Skeletal muscle satellite cell (primary cell): Measurements from ENCODE around the gene DDX47. TPM values are rescaled to one million over a fixed set of nuclear protein-coding genes. Genes with fewer than 3 reads are reported as not detected.

ENCODE experiments used
- H3K27me3 ChIP-seq: 2 replicates; pipeline ENCODE4 v1.7.0; 2013; ENCODE audit warnings: low read length; ENCODE audit not compliant: control insufficient read depth, insufficient read depth
- H3K36me3 ChIP-seq: 2 replicates; pipeline ENCODE4 v1.7.0; 2013; ENCODE audit warnings: mild to moderate bottlenecking, control low read depth, low read length; ENCODE audit not compliant: insufficient read depth
- H3K4me1 ChIP-seq: 2 replicates; pipeline ENCODE4 v1.7.0; 2013; ENCODE audit warnings: low read length; ENCODE audit not compliant: control insufficient read depth, insufficient read depth
- H3K4me2 ChIP-seq: 2 replicates; pipeline ENCODE4 v1.7.0; 2013; ENCODE audit warnings: mild to moderate bottlenecking, low read length
- H3K4me3 ChIP-seq: 2 replicates; pipeline ENCODE4 v1.7.0; 2013; ENCODE audit warnings: low read length
- H3K9ac ChIP-seq: 2 replicates; pipeline ENCODE4 v1.7.0; 2013; ENCODE audit warnings: mild to moderate bottlenecking, low read depth, low read length, moderate library complexity
- H3K9me3 ChIP-seq: replicated peaks from 2 replicates; pipeline ENCODE4 v1.7.0; 2013; ENCODE audit warnings: mild to moderate bottlenecking, control low read depth, low read length
- total RNA-seq: library from RNA; depleted of rRNA; stranded (reverse); fragments of >200 nt; gene quantifications from 2 replicates; pipeline ENCODE4 v1.2.3, GENCODE V29; 2012; rRNA removed

Gene DDX47
- 72.8 and 86.7 TPM in 2 replicates for total RNA-seq

DNA sequence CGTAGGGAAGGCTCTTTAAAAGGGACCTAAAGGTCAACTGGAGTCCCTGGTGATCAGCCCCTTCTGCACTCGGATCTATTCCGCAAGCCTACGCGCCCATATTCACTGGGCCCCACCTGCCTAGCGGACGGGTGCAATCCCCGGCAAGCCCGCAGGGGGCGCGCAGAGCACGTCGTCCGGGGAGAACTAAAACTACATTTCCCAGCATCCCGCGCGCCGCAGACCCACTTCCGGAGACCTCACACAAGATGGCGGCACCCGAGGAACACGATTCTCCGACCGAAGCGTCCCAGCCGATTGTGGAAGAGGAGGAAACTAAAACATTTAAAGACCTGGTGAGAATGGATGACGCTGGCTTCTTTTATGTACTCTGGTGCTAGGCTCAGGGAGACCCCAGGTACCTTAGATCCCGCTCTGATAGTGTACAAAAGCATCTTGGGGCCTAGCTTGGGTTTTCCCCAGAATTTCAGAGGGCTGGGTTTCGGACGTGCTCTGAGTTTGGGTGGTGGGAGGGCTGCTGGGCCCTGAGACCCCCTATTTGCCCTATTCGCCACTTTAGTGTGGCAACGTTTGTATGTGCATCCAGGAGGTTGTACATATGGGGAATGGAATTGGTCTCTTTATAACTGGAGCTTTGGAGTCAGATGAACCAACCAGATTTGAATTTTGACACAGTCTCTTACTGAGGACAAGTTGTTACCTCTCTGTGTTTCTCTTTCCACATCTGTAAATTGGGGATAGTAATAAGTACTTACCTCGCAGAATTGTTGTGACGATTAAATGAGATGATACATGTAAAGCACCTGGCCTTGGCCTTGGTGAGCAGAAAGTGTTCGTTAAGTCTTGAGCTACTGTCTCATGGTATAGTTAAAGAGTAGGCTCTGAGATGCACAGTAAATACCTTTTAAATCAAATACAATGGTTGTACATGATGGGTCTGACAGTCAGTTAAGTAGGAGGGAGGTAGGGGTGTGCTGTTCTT is at the start of gene DDX47:
Gene DDX47 (plus strand): TSS at position 227 of the 982 bp plus-strand sequence. CDS start 22 bp downstream, at position 249.
- H3K4me1 ChIP-seq: peaks cover 15% of the 10 kb centered on the region
- no peaks in the 10 kb centered on the region for H3K9me3 ChIP-seq
- H3K36me3 ChIP-seq: peaks cover 32% of the 10 kb centered on the region
- H3K9ac ChIP-seq: peak within 1 kb of the TSS; percentile 96
- H3K27me3 ChIP-seq: no peaks in the 10 kb centered on the region
- peak within 1 kb of the TSS; percentile 91 for H3K4me3 ChIP-seq
- peak within 1 kb of the TSS; percentile 81 for H3K4me2 ChIP-seq

DNA sequence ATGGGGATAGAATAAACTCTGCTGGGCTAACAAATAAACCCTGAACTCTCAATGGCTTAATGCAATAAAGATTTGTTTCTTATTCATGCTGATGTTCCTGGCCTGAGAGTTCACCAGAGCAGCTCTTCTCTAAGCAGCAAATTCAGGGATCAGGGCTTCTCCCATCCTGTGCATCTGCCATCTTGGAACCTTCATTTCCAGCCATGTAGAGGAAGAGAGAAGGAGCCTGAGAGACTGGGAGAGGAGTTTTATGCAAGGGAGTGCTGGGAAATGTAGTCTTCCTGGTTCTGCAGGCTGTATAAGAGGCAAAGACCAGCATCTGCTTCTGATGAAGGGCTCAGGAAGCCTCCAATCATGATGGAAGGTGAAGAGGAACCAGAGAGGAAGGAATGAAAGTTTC is 48.3 kb upstream of the DDX47 start:
- Histone ChIP-seq H3K9ac (no peak overlapping the region), H3K9me3 (no peaks in the 10 kb centered on the region), H3K4me3 (no peak overlapping the region), H3K27me3 (no peaks in the 10 kb centered on the region), H3K4me2 (no peak overlapping the region), H3K36me3 (no peaks in the 10 kb centered on the region), H3K4me1 (no peaks in the 10 kb centered on the region)

DNA sequence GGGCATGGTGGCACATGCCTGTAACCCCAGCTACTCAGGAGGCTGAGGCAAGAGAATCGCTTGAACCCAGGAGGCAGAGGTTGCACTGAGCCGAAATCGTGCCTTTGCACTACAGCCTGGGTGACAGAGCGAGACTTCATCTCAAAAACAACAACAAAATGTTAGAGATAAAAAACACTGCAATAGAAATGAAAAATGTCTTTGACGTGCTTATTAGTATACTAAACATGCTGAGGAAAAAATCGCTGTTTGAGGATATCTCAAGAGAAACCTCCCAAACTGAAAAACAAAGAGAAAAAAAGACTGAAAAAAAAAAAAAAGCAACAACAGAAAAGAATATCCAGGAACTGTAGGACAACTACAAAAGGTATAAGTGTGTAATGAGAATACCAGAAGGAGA is 42.9 kb upstream of the DDX47 start:
- no peak overlapping the region for H3K9ac ChIP-seq
- H3K36me3 ChIP-seq: no peaks in the 10 kb centered on the region
- no peaks in the 10 kb centered on the region for H3K4me1 ChIP-seq
- no peak overlapping the region for H3K4me3 ChIP-seq
- no peaks in the 10 kb centered on the region for H3K9me3 ChIP-seq
- no peaks in the 10 kb centered on the region for H3K27me3 ChIP-seq
- H3K4me2 ChIP-seq: no peak overlapping the region

DNA sequence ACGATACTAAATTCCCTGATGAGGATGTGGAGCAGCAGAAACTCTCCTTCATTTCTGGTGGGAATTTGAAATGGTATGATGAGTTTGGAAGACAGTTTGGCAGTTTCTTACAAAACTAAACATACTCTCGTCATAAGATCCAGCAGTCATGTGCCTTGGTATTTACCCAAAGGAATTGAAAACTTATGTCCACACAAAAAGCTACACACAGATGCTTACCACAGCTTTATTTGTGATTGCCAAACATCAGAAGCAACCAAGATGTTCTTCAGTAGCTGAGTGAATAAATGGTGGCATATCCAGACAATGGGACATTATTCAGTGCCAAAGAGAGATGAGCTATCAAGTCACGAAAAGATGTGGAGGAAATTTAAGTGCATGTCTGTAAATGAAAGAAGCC is 38.4 kb upstream of the DDX47 start:
- H3K9ac ChIP-seq: no peak overlapping the region
- no peak overlapping the region for H3K4me2 ChIP-seq
- peaks cover 12% of the 10 kb centered on the region for H3K4me1 ChIP-seq
- H3K27me3 ChIP-seq: no peaks in the 10 kb centered on the region
- H3K4me3 ChIP-seq: no peak overlapping the region
- H3K36me3 ChIP-seq: no peaks in the 10 kb centered on the region
- H3K9me3 ChIP-seq: no peaks in the 10 kb centered on the region

DNA sequence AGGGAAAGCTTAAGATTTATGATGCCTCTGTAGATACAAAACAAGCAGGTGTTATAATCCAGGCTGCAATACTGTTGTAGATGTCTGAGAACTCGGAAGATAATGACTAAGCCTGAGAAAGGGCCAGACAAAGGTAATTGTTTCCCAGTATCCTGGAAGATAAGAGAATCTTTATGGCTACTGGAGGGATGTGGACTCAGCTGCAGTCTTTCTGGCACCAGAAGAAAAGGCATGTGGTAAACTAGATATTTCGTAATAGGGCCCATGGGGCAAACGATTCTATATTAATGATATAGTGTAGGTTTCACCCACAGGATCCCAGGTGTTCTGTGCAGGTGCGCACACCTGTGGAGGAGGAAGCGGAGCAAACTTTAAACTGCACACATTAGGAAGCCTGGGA is 36.9 kb upstream of the DDX47 start:
- no peaks in the 10 kb centered on the region for H3K36me3 ChIP-seq
- peaks cover 17% of the 10 kb centered on the region for H3K4me1 ChIP-seq
- no peak overlapping the region for H3K4me3 ChIP-seq
- no peaks in the 10 kb centered on the region for H3K27me3 ChIP-seq
- no peak overlapping the region for H3K9ac ChIP-seq
- no peaks in the 10 kb centered on the region for H3K9me3 ChIP-seq
- no peak overlapping the region for H3K4me2 ChIP-seq

DNA sequence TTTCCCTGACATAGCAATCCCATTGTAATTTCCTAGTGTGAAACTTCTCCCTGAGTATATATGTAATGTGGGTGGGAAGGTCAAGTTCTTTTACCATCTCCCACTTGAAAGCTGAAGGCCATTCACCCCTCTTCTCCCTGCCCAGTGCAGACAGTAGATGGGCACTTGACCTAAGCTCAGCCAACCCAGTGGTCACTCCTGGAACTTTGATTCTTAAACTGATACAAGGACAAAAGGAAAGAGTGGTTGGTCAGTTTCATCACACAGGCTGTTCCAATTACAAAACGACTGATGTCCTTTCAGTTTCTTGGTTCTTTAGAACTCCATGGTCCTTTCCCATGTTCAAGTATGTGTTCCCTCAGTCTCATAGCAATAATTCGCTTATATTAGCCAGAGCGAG is 36.1 kb upstream of the DDX47 start:
- Histone ChIP-seq H3K4me3 (no peak overlapping the region), H3K9me3 (no peaks in the 10 kb centered on the region), H3K36me3 (no peaks in the 10 kb centered on the region), H3K4me2 (no peak overlapping the region), H3K4me1 (peaks cover 17% of the 10 kb centered on the region), H3K27me3 (no peaks in the 10 kb centered on the region), H3K9ac (no peak overlapping the region)

DNA sequence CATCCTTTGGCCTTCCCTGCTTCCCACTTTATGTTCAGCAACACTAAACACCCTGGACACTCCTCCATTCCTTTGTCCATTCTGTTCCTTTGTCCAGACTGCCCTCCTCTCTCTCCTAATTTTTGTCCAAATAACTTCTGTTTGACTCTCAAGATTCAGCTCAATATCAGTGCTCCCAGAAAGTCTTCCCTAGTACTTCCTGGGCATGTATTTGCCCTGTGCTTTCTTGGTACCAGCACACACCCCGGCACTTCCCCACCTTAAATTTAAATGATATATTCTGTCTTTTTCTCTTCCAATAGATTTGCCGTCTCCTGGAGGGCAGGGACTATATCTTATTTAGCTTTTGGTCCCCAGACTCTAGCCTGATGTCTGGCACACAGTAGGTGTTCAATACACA is 34.1 kb upstream of the DDX47 start:
- Histone ChIP-seq H3K36me3 (no peaks in the 10 kb centered on the region), H3K4me2 (peak overlapping the region; percentile 61), H3K9ac (no peak overlapping the region), H3K9me3 (no peaks in the 10 kb centered on the region), H3K4me1 (peaks cover 17% of the 10 kb centered on the region), H3K27me3 (no peaks in the 10 kb centered on the region), H3K4me3 (no peak overlapping the region)

DNA sequence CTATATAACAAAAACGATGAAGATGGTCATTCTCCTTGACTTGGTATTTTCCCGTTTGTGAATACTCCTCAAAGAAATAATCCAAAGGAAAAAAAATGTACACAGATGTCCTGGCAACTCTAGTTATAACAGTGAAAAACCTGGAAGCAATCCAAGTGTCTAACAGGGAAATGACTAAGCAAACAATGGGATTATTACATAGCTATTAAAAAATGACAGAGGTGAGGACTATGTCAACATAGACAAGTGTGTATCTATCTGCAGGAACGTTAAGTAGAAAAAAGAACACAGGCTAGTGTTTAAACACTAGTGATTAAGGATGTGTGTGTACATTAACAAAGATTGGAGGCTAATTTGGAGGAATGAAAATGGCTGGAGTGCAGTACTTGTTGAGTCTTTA is 33.6 kb upstream of the DDX47 start:
- Histone ChIP-seq H3K9me3 (no peaks in the 10 kb centered on the region), H3K9ac (no peak overlapping the region), H3K4me1 (peaks cover 17% of the 10 kb centered on the region), H3K36me3 (no peaks in the 10 kb centered on the region), H3K27me3 (no peaks in the 10 kb centered on the region), H3K4me2 (peak overlapping the region; percentile 61), H3K4me3 (no peak overlapping the region)

DNA sequence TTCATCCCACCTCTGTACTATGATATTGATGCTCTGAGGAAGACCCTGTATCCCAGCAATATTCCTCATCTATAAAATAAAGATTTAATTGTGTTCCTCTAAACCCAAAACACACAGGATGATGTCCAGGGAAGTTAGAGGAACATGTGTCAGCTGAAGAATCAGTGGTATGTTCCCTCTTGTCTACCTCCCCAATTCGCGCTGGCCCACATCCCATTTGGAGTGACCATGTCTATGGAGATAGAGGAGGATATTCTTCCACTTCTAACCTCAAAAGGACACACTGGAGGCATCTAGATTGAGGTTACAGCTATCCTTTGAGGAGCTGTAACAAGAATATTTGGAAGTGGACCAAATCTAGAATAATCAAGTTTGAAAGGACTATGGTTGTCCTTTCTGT is 29.0 kb upstream of the DDX47 start:
- H3K4me3 ChIP-seq: no peak overlapping the region
- peaks cover 34% of the 10 kb centered on the region for H3K4me1 ChIP-seq
- no peak overlapping the region for H3K4me2 ChIP-seq
- no peaks in the 10 kb centered on the region for H3K27me3 ChIP-seq
- no peak overlapping the region for H3K9ac ChIP-seq
- H3K9me3 ChIP-seq: no peaks in the 10 kb centered on the region
- no peaks in the 10 kb centered on the region for H3K36me3 ChIP-seq

DNA sequence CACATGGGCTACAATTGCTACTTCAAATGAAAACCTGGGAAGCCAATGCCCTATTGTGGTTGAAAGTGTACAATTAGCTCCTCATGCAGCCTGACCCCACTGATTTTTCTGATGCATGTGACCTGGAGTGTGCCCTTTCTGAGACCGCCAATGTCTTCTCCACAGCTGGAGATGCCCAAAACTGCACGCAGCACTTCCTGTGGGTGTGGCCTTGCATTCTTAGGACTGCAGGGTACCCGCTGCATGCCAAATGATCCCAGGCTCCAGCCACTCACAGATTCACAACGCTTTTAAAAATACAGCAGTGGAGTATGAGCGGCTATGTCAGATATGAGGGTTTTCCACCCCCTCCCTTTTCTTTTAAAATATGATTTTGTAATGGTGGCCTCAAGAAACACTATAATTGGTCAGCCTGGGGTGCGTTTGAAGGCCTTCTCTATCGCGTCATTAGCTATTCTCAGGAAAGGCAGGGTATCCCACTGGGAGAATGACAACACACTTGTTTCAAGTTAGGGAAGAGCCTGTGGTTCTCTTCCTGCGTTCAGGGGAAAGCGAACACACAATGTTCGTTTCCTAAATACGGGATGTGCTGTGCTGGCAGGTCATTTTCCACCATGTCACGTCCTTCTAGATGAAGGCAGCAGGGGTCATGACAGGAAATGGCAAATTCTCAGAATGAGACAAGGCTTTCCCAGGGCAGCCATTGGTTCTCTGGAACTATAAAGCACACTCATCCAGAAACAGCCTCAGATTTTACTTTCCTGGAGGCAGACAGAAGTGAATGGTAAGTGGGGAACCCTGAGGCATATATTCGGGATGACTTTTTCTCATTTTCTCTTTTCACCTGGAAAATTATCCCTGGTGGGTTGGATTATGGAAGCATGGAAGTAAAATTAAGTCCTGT is 28.0 kb upstream of the DDX47 start, which contains the start of gene APOLD1:
Gene APOLD1 (plus strand): TSS at position 749 of the 904 bp plus-strand sequence. CDS start 33 bp downstream, at position 782.
- Histone ChIP-seq H3K36me3 (no peaks in the 10 kb centered on the region), H3K4me3 (peak within 1 kb of the TSS; percentile 80), H3K27me3 (no peaks in the 10 kb centered on the region), H3K4me2 (peak within 1 kb of the TSS; percentile 85), H3K9ac (peak within 1 kb of the TSS; percentile 78), H3K9me3 (no peaks in the 10 kb centered on the region), H3K4me1 (peaks cover 24% of the 10 kb centered on the region)

DNA sequence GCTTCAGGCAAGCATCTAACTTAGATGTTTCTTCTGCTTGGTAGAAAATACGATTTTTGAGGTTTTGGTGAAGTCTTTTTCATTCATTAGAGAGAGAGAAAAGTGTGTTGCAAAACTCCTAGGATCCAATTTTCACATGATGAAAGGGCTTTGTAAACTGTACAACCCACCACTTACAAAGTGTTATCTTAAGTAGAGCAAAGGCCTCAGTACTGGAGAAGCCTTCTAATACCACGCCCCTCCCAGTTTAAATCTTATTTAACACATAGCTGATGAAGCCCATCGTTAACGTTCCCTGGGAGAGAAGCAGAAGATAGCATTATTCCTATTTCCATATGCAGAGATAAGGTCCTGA is 26.8 kb upstream of the DDX47 start:
- no peaks in the 10 kb centered on the region for H3K9me3 ChIP-seq
- peak overlapping the region; percentile 78 for H3K9ac ChIP-seq

More for the DNA sequence above, 26.8 kb upstream of the DDX47 start:
- no peaks in the 10 kb centered on the region for H3K27me3 ChIP-seq
- H3K4me3 ChIP-seq: peak overlapping the region; percentile 80
- peaks cover 23% of the 10 kb centered on the region for H3K4me1 ChIP-seq
- no peaks in the 10 kb centered on the region for H3K36me3 ChIP-seq
- H3K4me2 ChIP-seq: peak overlapping the region; percentile 85
